ENCODE measurements around the gene SYT9.

DNA sequence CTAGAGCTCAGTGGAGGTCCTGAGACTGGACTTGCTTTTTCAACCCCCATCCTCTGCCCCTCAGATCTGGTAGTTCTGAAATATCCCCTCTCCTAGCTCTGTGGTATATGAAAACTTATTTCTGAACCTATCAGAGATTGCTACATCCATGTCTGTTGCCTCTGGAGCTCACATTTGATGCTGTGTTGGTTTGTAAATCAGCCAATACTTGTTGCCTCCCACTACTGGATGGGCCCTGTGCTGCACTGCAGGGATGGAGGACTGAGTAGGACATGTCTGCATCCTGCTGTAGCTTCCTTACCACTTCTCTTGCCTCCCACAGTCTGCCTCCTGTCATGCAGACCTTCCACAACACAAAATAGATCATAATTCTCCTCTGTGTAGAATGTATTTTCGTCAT is 238.8 kb downstream of the SYT9 start:
- no peak for TF ChIP-seq POLR2A (IDR thresholded peaks at IDR 0.05; ENCODE audit: low read depth, low read length)
- TF ChIP-seq TAF1 (IDR thresholded peaks at IDR 0.05; ENCODE audit: borderline replicate concordance, low read depth, low read length), result no peak

Data from GM12892 (cell line).